ENCODE results near the gene TUBA3D.
A peak's percentile ranks its signal among the peaks of the same experiment; 100 is the strongest.
"Not testable (repeated sequence)": the region's sequence is repeated elsewhere in the genome, so short reads cannot be mapped to it uniquely, and the experiment has no call there.

The TUBA3D gene

GRCh38 chr2:131519871-131520470 is 44.1 kb downstream of the TUBA3D start:
- CTCF ChIA-PET; H3K27ac ChIP-seq (ENCODE audit: extremely low read depth, low read depth, low read length); POLR2A ChIA-PET; H3K4me1 ChIP-seq (ENCODE audit: control insufficient read depth, insufficient read depth, low read length); H3K4me3 ChIP-seq (ENCODE audit: low read depth, low read length); H3K9me3 ChIP-seq (ENCODE audit: control insufficient read depth, insufficient read depth, low read depth, low read length): not testable (repeated sequence)
- peaks cover 0 to 62% of the 10 kb centered on the region in 2 experiments; a peak in 1 of 3 replicates for H3K36me3 ChIP-seq (ENCODE audit: control insufficient read depth in 2 of 2, insufficient read depth in 1 of 2, low read length in 2 of 2)

- Histone ChIP-seq H3K36me3 (ENCODE audit: control insufficient read depth in 2 of 2, insufficient read depth in 1 of 2, low read length in 2 of 2) (peaks cover 0 to 57% of the 10 kb centered on the region in 2 experiments; a peak in 1 of 3 replicates), H3K4me1 (ENCODE audit: control insufficient read depth, insufficient read depth, low read length) (no peaks in the 10 kb centered on the region), H3K9me3 (ENCODE audit: control insufficient read depth, insufficient read depth, low read depth, low read length) (no peaks in the 10 kb centered on the region), H3K4me3 (ENCODE audit: low read depth, low read length) (no peak overlapping the region), H3K27ac (ENCODE audit: extremely low read depth, low read depth, low read length) (no peak overlapping the region)
- TF ChIP-seq ZNF473 (tag by site-specific recombination; IDR thresholded peaks at IDR 0.05) (no peak), ZNF792 (tag by site-specific recombination; IDR thresholded peaks at IDR 0.05) (no peak), OVOL3 (tag by site-specific recombination; IDR thresholded peaks at IDR 0.05) (no peak), ZNF433 (tag by site-specific recombination; IDR thresholded peaks at IDR 0.05; ENCODE audit: low read depth) (no peak), CTCF (tag by site-specific recombination; IDR thresholded peaks at IDR 0.05) (no peak), ZNF664 (tag by site-specific recombination; IDR thresholded peaks at IDR 0.05) (no peak), MEIS1 (CRISPR knock-in tag; IDR thresholded peaks at IDR 0.05; ENCODE audit: borderline replicate concordance) (no peak), ZNF654 (tag by site-specific recombination; IDR thresholded peaks at IDR 0.05; ENCODE audit: low read depth) (no peak), ZBTB48 (tag by site-specific recombination; IDR thresholded peaks at IDR 0.05) (no peak)
- ChIA-PET POLR2A (no interaction called here), CTCF (no interaction called here)
These were observed 44.6 kb downstream of the TUBA3D start for GRCh38 chr2:131520526-131520925.

- H3K9me3 ChIP-seq (ENCODE audit: control insufficient read depth, insufficient read depth, low read depth, low read length); POLR2A ChIA-PET; H3K4me1 ChIP-seq (ENCODE audit: control insufficient read depth, insufficient read depth, low read length); H3K4me3 ChIP-seq (ENCODE audit: low read depth, low read length); CTCF ChIA-PET; H3K27ac ChIP-seq (ENCODE audit: extremely low read depth, low read depth, low read length): not testable (repeated sequence)
- peaks cover 0 to 50% of the 10 kb centered on the region in 2 experiments; a peak in 1 of 3 replicates for H3K36me3 ChIP-seq (ENCODE audit: control insufficient read depth in 2 of 2, insufficient read depth in 1 of 2, low read length in 2 of 2)
These were observed 45.6 kb downstream of the TUBA3D start for GRCh38 chr2:131521524-131521923.

GRCh38 chr2:131521961-131522781 is 46.3 kb downstream of the TUBA3D start:
- Histone ChIP-seq H3K9me3 (ENCODE audit: control insufficient read depth, insufficient read depth, low read depth, low read length) (no peaks in the 10 kb centered on the region), H3K36me3 (ENCODE audit: control insufficient read depth in 2 of 2, insufficient read depth in 1 of 2, low read length in 2 of 2) (peaks cover 0 to 43% of the 10 kb centered on the region in 2 experiments; a peak in 1 of 3 replicates), H3K27ac (ENCODE audit: extremely low read depth, low read depth, low read length) (no peak overlapping the region), H3K4me3 (ENCODE audit: low read depth, low read length) (no peak overlapping the region), H3K4me1 (ENCODE audit: control insufficient read depth, insufficient read depth, low read length) (no peaks in the 10 kb centered on the region)
- POLR2A ChIA-PET: no interaction called here
- CTCF ChIA-PET: no interaction called here
- 0 out of 2 replicates have a peak, but pooled peaks have one; percentile 69 for TF ChIP-seq ZFP69B (tag by site-specific recombination; IDR thresholded peaks at IDR 0.05)
- TF ChIP-seq HOXC10 (CRISPR knock-in tag; IDR thresholded peaks at IDR 0.05): no peak
- no peak for TF ChIP-seq ZNF10 (tag by site-specific recombination; IDR thresholded peaks at IDR 0.05)
- no peak for TF ChIP-seq ZNF518A (tag by site-specific recombination; conservative IDR thresholded peaks at IDR 0.05; ENCODE audit: low read depth)
- no peak for TF ChIP-seq ZNF24 (tag by site-specific recombination; IDR thresholded peaks at IDR 0.05)
- no peak for TF ChIP-seq KLF10 (tag by site-specific recombination; IDR thresholded peaks at IDR 0.05)
- TF ChIP-seq PRDM10 (tag by site-specific recombination; IDR thresholded peaks at IDR 0.05): 0 out of 2 replicates have a peak, but pooled peaks have one; percentile 10
